GM20000 (cell line): Measurements from ENCODE around the gene NES.

Experiments used
- DNase-seq: peaks from one replicate; pipeline ENCODE4 v3.0.0; 2012; ENCODE audit warnings: low spot score
- TF ChIP-seq, protein P1 (sequence below): IDR thresholded peaks from 2 replicates; pipeline ENCODE4 v1.5.1; 2012; ENCODE audit warnings: mild to moderate bottlenecking, control low read depth; ENCODE audit errors: extremely low read depth, missing control alignments

The NES gene

DNA sequence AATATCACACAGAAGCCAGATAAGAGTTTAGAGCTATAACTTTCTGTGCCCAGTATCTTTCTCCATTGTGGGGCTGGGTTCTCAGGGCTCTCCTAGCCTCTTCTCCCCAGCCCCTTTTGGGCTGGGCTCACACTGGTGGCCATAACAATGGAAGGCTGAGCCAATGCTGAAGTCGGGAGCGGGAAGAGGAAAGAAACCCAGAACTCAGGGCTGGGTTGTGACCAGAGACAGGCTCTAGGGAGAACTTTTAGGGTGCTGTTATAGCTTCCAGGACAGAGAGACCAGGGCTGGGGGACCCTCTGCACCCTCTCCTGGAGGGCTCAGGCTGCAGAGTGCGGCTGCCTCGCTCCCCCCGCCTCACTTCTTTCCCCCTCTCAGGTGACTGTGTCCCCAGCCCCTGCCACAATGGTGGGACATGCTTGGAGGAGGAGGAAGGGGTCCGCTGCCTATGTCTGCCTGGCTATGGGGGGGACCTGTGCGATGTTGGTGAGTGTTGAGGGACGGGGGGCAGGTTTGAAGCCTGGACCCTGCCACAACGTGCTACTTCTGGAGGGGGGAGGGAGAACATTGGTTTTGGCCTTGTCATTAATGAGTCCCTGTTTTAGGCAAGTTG lies 21.2 kb downstream of the NES start:
- no peak for DNase-seq
- TF ChIP-seq, protein P1, sequence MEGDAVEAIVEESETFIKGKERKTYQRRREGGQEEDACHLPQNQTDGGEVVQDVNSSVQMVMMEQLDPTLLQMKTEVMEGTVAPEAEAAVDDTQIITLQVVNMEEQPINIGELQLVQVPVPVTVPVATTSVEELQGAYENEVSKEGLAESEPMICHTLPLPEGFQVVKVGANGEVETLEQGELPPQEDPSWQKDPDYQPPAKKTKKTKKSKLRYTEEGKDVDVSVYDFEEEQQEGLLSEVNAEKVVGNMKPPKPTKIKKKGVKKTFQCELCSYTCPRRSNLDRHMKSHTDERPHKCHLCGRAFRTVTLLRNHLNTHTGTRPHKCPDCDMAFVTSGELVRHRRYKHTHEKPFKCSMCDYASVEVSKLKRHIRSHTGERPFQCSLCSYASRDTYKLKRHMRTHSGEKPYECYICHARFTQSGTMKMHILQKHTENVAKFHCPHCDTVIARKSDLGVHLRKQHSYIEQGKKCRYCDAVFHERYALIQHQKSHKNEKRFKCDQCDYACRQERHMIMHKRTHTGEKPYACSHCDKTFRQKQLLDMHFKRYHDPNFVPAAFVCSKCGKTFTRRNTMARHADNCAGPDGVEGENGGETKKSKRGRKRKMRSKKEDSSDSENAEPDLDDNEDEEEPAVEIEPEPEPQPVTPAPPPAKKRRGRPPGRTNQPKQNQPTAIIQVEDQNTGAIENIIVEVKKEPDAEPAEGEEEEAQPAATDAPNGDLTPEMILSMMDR: no peak

DNA sequence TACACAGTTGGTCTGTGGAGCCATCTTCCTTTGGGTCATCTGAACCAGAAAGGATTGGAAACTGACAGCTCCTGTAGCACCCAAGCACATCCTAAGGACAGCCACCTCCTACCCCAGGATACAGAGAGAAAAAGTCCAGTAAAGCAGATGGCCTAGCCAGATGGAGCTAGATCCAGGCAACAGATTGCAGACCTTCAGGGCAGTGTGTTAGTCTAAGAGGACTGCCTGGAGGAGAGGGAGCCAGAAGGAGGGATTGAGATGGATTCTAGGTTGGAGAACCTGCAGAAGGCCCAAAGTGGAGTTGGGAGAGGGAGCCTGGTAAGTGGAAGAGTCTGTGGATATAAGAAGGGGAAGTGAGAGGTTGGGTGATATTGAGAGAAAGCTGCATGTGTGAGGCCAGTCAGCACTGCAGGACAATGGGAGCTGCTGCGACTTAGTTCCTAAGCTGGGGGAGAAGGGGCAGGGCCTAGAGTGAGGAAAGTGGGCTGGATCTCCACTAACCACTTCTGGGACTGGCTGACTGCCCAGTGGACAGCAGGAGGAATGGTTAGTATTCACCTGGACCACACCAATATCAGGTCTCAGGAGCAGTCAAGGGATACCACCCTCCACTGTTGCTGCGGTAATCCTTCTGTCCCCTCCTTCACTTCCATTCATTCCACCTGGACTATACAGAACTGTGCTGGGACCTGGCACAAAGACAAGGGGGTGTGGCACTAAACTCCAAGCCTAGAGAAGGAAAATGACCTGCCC lies 21.9 kb downstream of the NES start:
- TF ChIP-seq, protein P1: no peak
- DNase-seq: no peak

DNA sequence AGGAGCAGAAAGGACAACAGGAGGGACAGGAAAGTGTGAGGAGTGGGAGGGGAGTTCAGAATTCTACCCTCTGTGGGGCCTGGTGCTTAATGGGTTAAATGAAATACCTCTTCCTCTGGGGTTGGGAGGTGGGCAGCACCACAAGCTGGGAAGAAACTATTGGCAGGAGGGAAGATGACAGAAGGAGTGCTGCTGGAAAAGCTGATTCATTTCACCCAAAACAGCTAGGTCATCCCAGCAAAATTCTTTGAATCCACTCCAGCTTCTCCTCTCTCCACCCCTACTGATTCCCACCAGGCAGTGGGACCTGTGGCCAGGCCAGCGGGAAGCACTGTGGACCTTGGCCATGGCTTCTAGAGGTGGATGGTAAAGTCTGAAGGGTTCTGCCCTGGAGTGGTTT lies 22.5 kb downstream of the NES start:
- TF ChIP-seq, protein P1: no peak

DNA sequence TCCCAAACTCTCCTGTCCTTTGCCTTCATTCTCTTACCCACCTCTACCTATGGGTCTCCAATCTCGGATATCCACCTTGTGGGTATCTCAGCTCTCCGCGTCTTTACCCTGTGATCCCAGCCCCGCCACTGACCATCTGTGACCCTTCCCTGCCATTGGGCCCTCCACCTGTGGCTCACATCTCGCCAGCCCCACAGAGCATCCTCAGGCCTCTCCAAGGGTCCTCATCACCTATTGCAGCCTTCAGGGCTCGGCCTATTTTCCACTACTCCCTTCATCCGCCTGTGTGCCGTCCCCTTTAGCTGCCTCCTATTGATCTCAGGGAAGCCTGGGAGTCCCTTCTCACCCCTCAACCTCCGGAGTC lies 24.2 kb downstream of the NES start:
- TF ChIP-seq, protein P1: no peak
- DNase-seq: no peak

More for the DNA sequence above, 22.5 kb downstream of the NES start:
- no peak for DNase-seq

DNA sequence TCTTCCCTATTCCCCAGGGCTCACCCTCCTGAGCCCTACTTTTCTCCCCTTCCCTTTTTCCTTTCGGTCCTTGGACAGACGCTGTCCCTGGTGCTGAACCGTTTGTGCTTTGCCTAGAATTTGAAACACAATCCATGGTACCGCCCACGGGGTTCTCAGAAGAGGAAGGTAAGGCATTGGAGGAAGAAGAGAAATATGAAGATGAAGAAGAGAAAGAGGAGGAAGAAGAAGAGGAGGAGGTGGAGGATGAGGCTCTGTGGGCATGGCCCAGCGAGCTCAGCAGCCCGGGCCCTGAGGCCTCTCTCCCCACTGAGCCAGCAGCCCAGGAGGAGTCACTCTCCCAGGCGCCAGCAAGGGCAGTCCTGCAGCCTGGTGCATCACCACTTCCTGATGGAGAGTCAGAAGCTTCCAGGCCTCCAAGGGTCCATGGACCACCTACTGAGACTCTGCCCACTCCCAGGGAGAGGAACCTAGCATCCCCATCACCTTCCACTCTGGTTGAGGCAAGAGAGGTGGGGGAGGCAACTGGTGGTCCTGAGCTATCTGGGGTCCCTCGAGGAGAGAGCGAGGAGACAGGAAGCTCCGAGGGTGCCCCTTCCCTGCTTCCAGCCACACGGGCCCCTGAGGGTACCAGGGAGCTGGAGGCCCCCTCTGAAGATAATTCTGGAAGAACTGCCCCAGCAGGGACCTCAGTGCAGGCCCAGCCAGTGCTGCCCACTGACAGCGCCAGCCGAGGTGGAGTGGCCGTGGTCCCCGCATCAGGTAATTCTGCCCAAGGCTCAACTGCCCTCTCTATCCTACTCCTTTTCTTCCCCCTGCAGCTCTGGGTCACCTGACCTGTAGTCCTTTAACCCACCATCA lies 24.8 kb downstream of the NES start:
- TF ChIP-seq, protein P1: no peak
- DNase-seq: no peak

DNA sequence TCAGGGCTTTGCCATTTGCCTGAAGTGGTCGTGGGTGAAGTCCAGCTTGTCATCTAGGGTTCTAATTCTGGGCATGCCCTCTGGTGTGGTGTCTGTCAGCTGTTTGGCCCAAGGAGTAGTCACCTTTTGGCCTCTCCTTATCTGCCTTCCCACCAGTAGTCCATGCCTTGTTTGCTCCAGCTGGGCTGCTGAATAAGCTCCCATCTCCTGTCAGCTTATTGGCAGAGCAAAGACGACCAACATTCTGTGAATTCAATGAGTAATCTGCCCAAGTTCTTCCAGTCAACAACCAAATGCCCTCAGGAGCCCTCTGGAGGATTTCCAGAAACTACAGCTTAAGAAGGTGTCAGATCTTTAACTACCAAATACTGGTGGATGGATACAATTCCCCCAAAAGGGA lies 28.3 kb downstream of the NES start:
- TF ChIP-seq, protein P1: no peak
- DNase-seq: no peak

DNA sequence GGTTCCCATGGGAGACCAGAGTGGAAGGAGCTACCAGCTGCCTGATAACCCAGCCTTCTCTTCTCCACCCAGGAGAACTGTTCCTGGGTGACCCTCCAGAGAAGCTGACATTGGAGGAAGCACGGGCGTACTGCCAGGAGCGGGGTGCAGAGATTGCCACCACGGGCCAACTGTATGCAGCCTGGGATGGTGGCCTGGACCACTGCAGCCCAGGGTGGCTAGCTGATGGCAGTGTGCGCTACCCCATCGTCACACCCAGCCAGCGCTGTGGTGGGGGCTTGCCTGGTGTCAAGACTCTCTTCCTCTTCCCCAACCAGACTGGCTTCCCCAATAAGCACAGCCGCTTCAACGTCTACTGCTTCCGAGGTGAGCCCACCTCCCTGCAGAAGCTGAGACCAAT lies 28.7 kb downstream of the NES start:
- TF ChIP-seq, protein P1: no peak

More for the DNA sequence above, 28.7 kb downstream of the NES start:
- no peak for DNase-seq
